Fibroblast of pulmonary artery (primary cell): Measurements from ENCODE around the gene C16orf86.

ENCODE experiments used
- DNase-seq: peaks from one replicate; pipeline ENCODE4 v3.0.0-alpha.2; 2010; ENCODE audit warnings: low read depth
- H3K4me3 ChIP-seq: replicated peaks from 2 replicates; pipeline ENCODE4 v1.5.1; 2011; ENCODE audit warnings: low read depth, mild to moderate bottlenecking, control low read depth, low read length, moderate library complexity
- TF ChIP-seq, protein P1 (sequence below): IDR thresholded peaks from 2 replicates; pipeline ENCODE4 v1.5.1; 2011; ENCODE audit warnings: mild to moderate bottlenecking, control low read depth, low read length, inconsistent platforms; ENCODE audit errors: missing control alignments

The C16orf86 gene

GRCh38 chr16:67644038-67644437 lies 22.6 kb upstream of the C16orf86 start:
- H3K4me3 ChIP-seq, result no peak overlapping the region
- TF ChIP-seq, protein P1, sequence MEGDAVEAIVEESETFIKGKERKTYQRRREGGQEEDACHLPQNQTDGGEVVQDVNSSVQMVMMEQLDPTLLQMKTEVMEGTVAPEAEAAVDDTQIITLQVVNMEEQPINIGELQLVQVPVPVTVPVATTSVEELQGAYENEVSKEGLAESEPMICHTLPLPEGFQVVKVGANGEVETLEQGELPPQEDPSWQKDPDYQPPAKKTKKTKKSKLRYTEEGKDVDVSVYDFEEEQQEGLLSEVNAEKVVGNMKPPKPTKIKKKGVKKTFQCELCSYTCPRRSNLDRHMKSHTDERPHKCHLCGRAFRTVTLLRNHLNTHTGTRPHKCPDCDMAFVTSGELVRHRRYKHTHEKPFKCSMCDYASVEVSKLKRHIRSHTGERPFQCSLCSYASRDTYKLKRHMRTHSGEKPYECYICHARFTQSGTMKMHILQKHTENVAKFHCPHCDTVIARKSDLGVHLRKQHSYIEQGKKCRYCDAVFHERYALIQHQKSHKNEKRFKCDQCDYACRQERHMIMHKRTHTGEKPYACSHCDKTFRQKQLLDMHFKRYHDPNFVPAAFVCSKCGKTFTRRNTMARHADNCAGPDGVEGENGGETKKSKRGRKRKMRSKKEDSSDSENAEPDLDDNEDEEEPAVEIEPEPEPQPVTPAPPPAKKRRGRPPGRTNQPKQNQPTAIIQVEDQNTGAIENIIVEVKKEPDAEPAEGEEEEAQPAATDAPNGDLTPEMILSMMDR, result no peak
- no peak for DNase-seq

DNA sequence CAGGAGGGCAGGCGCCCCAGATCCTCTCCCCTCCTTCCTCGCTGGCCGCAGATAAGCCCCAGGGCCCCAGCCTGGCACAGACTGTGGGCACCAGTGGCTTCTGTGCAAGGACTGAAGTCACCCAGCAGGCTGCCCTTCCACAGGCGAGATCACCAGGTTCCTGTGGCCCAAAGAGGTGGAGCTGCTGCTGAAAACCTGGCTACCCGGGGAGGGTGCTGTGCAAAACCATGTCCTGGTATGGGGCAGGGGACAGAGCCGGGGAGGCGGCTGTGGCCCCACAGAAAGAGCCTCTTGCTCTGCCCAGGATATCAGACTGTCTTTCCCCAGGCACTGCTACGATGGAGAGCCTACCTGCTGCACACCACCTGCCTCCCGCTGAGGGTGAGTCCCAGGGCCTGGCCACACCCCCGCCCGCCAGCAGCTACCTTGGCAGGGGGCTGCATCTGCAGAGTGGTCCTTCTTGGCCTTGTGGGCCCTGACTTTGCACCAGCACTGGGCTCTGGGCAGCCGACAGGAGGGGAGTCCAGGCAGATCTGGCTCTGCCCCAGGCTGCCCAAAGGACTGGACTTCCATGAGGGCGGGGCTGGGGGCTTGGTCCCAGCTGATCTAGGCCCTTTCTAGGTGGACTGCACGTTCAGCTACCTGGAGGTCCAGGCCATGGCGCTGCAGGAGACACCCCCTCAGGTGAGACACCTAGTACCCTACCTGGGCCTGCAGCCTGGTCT lies 21.1 kb upstream of the C16orf86 start:
- TF ChIP-seq, protein P1, result no peak
- H3K4me3 ChIP-seq, result no peak overlapping the region
- DNase-seq, result no peak

DNA sequence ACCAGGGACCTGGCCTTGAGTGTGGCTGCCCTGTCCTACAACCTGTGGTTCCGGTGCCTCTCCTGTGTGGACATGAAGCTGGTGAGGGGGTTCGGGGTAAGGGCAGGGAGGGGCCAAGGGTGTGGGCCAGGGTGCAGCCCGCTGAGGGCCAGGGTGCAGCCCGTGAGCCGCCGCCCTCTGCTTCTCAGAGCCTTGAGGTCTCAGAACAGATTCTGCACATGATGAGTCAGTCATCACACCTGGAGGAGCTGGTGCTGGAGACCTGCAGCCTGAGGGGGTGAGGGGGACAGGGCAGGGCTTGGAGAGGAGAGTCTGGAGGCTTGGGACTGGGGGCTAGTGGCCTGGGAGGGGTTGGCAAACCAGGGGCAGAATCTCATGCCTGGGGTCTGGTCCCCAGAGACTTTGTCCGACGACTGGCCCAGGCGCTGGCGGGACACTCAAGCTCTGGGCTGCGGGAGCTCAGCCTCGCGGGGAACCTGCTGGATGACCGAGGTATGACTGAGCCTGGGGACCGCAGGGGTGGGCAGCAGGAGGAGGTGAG lies 19.4 kb upstream of the C16orf86 start:
- TF ChIP-seq, protein P1, result no peak
- H3K4me3 ChIP-seq, result no peak overlapping the region
- no peak for DNase-seq

DNA sequence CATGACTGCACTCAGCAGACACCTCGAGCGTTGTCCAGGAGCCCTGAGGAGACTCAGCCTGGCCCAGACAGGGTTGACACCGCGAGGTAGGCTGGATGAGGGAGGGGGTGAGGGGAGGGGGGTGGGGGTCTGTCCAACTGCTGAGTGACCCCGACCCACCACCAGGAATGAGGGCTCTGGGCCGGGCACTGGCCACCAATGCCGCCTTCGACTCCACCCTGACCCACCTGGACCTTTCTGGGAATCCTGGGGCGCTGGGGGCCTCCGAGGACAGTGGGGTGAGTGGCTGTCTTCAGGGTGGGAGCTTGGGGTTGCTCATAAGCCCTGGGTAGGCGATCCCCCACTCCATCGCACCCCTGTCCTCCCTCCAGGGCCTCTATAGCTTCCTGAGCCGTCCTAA lies 18.9 kb upstream of the C16orf86 start:
- no peak for DNase-seq
- TF ChIP-seq, protein P1, result no peak
- no peak overlapping the region for H3K4me3 ChIP-seq

DNA sequence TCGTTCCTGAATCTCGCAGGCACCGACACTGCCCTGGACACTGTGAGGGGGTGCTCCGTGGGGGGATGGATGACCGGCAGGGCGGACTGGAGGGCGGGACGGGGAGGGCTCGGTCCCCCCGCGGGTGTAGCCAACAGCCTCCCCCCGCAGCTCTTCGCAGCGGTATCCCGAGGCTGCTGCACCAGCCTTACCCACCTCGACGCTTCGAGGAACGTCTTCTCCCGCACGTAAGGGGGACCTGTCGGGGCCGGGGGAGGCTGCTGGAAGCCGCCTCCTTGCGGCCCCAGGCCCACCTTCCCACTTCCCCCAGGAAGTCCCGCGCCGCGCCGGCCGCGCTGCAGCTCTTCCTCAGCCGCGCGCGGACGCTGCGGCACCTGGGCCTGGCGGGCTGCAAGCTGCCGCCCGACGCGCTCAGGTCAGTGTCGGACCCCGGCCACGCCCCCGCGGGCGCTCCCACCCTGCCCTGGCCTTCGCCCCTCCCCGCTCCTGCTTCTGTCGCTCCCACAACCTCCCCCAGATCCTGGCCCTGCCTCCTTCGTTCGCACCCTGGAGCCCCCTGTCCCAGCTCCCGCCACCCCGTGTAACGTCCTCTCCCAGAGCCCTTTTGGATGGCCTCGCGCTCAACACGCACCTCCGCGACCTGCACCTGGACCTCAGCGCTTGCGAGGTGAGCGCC lies 18.4 kb upstream of the C16orf86 start:
- no peak for DNase-seq
- no peak overlapping the region for H3K4me3 ChIP-seq
- TF ChIP-seq, protein P1, result no peak

DNA sequence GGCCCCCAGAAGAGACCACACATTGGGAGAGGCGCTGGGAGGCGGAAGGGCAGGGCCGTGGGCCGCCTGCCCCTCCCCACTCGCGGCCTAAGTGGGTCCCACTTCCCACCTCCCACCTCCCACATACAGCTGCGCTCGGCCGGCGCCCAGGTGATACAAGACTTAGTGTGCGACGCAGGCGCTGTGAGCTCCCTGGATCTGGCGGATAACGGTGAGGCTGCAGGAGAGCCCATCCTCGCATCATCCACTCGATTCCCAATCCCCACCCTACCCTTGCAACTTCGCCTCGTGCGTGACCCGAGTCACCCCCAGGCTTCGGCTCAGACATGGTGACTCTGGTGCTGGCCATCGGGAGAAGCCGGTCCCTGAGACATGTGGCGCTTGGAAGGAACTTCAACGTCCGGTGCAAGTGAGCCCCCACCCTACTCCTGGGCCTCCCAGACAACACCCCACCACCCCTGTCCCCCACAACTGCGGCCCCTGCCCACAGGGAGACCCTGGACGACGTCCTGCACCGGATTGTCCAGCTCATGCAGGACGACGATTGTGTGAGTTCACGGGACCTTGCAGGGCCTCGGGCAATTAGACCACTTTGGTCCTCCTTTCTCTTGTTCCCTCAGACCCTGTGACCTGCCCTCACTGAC lies 17.7 kb upstream of the C16orf86 start:
- H3K4me3 ChIP-seq, result no peak overlapping the region
- TF ChIP-seq, protein P1, result no peak
- no peak for DNase-seq
